SHP77 treated with DMSO at 0.1 percent for 48 hours (cell line): ENCODE data around the gene RBPJ.
A peak's percentile ranks its signal among the peaks of the same experiment; 100 is the strongest.

Experiments
- DNase-seq: peaks from one replicate; lab custom pipeline; 2025; lab: John Stamatoyannopoulos, UW

RBPJ gene

GRCh38 chr4:26320538-26321372 lies at the start of gene RBPJ:
Gene RBPJ (plus strand): TSS chr4:26321014. CDS start chr4:26321029, 15 bp downstream.
- peak; percentile 70 for DNase-seq

DNA sequence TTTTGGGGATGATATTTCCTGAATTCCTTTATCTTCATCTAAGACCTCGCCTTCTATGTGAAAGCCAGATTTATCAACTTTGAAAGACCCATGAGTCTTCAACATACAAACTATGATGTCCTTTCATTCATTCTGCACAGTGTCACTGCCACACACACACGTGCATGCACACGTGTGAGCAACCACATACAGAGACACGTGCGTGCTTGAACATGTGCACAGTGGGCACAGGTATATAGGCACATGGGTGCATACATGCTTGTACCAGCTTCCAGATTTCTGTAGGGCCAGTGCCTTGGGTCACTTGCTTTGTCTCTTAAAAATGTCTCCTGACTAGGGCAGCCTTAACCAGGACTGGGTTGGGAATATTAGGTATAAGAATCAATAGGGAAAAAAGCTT lies 49.1 kb upstream of the RBPJ start:
- DNase-seq, result no peak

GRCh38 chr4:26272654-26273615 lies 47.9 kb upstream of the RBPJ start:
- no peak for DNase-seq

DNA sequence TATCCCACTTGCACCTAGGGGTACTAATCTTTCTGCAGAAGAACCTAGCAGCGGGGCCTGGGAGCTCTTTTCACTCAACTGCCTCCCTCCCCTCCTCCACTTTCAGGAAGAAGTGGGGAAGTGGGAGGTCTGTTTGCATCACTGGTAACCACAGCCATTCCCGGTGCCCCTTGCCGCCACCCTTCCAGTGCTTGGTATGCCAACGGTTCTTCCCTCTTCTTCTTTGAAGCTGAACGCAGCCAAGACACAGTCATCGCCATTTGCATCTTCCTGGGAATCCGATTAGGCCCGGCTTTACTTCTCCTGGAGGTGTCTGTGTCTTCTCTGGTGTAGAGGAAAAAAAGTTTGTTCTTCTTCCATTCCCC lies 47.2 kb upstream of the RBPJ start:
- no peak for DNase-seq

DNA sequence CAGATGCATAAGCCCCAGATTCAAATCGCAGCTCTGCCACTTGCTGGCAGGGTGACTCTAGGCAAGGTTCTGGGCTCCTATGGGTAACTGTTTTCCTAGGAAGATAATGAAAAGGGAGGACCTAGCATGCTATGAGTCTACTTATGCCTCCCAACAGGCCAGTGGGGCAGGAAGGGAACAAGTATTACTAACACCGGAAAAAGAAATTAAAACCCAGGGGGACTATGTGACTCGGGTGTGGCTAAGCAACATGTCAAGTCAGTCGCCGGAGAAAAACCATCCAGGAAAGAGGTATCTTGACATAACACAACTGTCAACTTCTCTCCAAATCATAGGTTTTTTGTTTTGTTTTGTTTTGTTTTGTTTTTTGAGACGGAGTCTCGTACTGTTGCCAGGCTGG lies 45.5 kb upstream of the RBPJ start:
- no peak for DNase-seq

DNA sequence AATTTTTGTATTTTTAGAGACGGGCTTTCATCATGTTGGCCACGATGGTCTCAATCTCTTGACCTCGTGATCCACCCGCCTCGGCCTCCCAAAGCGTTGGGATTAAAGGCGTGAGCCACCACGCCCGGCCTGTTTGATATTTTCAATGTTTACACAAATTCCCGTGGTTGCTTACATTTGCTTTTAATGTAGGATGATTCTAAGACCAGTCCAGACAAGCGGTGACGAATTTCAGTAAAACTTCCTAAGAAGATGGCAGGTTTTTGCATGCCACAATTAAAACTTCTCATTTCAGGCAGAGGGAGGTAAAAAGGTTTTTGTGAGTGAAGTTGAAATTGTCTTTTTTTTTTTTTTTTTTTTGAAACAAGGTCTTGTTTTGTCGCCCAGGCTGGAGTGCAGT lies 41.4 kb upstream of the RBPJ start:
- DNase-seq, result no peak

- no peak for DNase-seq
Observed at GRCh38 chr4:26281881-26282280, 38.9 kb upstream of the RBPJ start.

DNA sequence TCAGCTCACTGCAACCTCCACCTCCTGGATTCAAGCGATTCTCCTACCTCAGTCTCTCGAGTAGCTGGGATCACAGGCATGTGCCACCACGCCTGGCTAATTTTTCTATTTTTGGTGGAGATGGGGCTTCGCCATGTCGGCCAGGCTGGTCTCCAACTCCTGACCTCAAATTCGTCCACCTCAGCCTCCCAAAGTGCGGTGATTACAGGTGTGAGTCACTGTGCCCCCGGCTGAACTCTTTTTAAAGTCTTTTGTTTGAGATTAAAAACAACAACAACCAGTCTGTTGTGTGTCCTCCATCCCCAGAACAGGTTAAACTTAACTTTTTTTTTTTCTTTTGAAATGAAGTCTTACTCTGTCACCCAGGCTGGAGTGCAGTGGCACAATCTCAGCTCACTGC lies 36.3 kb upstream of the RBPJ start:
- DNase-seq, result no peak

- DNase-seq, result no peak
Observed at GRCh38 chr4:26285272-26285671, 35.5 kb upstream of the RBPJ start.

- no peak for DNase-seq
Observed at GRCh38 chr4:26287756-26288155, 33.1 kb upstream of the RBPJ start.

DNA sequence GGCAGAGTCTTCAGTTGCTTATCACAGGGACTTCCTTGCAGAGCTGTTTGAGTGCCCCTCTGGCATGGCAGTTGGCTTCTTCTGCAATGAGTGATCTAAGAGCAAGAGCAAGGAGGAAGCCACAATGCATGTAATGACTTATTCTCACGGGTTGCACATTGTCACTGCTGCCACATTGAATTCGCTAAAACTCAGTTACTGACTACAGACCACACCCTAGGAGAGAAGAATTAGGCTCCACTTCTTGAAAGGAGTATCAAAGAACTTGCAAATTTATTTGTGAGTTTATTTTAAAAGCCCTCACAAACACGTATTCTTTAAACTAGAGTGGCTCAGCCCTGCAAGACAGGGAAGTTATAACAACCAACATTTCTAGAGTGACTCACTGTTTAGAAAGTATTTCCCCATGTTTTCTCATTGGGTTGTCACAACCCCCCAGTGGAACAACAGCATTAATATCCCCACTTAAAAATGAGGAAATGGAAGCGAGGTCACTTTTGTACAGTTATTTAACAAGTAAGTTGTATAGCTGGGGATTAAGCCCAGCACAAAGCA lies 32.4 kb upstream of the RBPJ start:
- no peak for DNase-seq

DNA sequence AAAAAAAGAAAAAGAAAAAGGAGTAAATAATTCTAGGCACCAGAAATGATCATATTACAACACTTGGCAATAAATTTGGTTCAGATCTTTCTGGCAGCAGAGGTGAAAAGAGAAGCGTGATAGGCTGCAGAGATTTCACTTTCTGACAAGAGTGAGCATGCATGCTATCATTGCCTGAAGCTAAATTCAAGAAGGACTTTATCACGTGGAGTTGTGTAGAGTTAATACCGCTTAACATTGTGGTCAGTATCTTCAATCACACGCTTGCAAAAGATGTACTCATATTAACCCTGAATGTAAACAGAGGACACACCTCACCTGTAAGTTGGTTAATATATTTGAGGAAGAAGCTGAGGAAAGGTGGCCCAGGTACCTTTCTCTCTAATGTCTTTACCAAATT lies 31.4 kb upstream of the RBPJ start:
- DNase-seq, result no peak

DNA sequence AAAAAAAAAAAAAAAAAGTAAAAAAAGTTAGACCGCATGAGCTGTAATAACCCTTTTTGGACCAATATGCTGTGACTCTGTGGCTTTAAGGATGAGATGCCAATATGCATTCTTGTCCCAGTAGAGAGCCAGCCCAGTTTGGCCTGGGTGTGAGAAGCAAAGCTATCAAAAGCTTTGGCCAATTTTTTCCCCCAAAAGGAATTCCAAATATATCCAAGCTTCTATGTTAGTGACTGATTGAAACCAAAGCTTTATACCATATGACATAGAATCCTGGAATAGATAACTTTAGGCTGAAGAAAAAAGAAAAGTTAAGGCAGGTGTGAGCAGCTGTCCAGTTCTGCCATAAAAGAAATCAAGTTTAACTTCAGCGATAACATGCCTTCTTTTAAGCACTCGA lies 30.5 kb upstream of the RBPJ start:
- DNase-seq, result no peak

DNA sequence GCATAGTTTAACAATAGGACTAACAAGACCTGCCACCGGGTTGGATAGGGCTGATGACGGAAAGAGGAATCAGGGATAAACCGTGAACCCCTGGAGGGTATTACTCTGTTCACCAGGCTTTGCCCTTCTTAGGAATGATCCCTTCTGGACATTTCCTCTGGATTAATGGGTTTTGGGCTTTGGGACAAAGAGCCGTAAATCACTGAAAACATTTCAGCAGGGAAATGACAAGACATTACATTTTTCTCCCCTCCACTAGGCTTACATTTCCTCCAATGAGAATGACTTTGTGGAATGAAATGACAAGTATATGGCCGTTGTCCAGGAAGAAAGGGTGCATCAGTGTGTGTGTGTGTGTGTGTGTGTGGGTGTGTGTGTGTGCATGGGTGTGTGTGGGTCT lies 25.9 kb upstream of the RBPJ start:
- DNase-seq, result no peak

DNA sequence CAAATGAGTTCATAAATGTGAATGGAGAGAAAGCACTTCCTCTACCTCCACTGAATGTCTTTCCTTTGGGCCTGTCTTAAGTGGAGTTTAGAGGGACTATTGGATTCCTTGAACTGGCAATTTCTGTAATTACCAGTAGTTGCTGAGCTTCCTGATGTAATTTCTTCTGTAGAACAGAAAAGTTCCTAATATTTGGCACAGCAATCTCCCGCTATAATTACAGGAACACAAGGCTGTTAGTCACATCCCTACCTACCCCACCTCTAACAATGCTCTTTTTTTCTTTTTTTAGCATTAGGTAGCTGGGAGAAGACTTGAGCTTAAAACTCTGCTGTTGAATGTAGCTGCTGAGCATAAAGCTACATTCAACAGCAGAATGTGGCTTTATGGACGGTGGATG lies 24.8 kb upstream of the RBPJ start:
- DNase-seq, result no peak

DNA sequence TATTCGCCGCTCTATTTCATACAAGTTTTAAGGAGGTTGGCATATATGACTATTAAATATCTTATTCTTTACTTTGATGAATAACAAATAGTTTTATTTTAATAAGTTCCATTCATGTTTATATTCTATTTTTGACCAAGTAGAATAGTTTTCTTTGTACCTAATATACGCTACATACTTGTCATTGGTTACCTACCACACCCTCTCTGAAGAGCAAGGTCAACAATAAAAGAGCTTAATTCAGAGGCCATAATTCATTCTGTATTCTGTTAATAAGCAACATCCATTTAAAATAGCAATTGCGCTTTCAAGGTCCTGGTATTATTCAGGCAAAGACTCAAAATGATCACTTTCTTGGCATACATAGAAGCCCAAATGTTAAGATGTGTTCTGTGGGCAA lies 24.3 kb upstream of the RBPJ start:
- no peak for DNase-seq

DNA sequence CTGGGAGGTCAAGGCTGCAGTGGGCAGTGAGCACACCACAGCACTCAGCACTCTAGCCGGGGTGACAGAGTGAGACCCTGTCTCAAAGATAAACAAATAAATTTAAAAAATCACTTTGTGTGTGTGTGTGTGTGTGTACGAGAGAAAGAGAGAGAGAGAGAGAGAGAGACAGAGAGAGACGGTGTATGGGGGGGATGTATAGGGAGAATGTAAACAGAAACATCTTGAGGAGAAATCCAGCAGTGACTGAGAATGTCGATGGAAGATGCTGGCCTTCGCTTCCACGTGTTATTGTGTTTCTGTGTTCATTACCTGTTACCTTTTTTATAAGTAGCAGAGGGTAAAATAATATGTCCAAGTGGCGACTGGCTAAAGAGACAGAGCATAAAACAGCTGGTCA lies 23.6 kb upstream of the RBPJ start:
- no peak for DNase-seq

DNA sequence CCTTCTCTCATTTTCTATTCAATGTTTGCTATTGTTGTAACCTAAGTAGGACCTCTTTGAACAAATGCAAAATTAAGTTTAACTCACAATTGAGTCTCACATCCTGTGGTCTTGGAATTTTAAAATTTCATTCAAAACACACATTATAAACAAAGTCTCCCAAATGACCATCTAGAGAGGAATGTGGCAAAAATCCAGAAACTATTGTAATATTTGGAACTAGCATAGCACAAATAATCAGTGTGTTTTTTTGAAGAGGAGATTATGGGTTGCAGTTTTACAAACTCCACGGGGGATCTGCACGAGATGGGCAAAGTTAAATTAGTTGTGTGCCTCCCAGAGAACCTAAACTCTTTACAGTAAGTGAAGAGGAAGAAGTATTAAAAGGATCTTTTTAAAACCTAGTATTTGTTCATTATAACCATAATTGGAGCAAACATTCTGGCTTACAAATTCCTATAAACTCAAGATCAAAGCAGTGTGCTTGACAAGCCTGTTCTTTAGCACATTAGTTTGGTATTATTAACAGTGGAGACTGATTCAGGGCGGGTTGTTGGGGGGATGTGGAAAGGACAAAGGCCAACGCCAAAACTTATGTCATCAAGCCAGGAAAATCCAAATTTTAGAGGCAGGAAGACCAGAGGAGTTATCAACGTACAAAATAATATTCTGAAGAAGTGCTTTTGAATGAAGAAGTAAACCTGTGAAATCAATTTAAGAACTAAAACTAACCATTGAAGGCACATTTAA lies 22.4 kb upstream of the RBPJ start:
- no peak for DNase-seq

DNA sequence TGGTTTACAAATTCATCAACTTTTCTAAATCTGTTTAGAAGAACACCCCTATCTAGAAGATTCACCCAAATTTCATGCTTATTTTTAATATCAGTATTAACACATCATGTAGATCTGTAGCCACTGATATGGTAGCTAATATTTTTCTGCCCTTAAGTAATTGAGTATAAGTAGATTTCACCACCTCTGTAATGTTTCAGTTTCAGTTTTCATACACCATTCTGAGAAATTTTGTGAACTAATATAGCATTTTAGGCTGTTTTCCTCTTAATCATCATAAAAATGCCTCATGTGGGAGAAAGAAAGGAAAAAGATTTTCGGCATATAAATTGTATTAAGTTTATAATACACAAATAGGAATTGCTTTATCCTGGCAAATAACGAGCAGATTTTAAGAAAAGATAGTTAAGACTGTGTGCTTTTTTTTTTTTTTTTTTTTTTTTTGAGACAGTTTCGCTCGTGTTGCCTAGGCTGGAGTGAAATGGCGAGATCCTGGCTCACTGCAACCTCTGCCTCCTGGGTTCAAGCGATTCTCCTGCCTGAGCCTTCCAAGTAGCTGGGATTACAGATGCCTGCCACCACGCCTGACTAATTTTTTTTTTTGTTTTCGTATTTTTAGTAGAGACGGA lies 21.4 kb upstream of the RBPJ start:
- no peak for DNase-seq

GRCh38 chr4:26300314-26301307 lies 20.2 kb upstream of the RBPJ start:
- no peak for DNase-seq
